ENCODE measurements around the gene NFKBIZ.
"Not testable (repeated sequence)": the region's sequence is repeated elsewhere in the genome, so short reads cannot be mapped to it uniquely, and the experiment has no call there.

Gene NFKBIZ

DNA sequence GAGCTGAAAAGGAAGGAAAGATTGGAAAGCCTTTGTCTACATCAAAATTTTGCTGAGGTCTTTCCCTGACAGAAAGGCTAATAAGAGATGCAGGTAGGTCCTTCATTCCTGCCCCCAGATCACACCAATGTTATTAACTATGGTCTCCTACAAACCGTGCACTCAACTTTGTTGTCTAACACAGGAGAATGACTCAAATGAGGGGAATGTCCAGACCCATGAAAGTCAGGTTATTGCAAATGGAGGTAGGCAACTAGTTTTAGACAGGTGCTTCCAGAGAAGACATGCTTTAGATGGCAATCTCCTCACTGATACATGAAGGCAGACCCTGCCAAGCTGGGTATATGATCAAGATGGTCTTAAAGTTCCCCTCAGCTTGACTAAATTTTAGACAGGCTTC lies 51.0 kb downstream of the NFKBIZ start:
- TF ChIP-seq, protein P1, sequence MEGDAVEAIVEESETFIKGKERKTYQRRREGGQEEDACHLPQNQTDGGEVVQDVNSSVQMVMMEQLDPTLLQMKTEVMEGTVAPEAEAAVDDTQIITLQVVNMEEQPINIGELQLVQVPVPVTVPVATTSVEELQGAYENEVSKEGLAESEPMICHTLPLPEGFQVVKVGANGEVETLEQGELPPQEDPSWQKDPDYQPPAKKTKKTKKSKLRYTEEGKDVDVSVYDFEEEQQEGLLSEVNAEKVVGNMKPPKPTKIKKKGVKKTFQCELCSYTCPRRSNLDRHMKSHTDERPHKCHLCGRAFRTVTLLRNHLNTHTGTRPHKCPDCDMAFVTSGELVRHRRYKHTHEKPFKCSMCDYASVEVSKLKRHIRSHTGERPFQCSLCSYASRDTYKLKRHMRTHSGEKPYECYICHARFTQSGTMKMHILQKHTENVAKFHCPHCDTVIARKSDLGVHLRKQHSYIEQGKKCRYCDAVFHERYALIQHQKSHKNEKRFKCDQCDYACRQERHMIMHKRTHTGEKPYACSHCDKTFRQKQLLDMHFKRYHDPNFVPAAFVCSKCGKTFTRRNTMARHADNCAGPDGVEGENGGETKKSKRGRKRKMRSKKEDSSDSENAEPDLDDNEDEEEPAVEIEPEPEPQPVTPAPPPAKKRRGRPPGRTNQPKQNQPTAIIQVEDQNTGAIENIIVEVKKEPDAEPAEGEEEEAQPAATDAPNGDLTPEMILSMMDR (IDR thresholded peaks at IDR 0.05; ENCODE audit: low read depth, low read length) = no peak
- in situ Hi-C loops (cut with HindIII; ENCODE audit: low sequenced_read_pairs) = no loop called here
- no peak overlapping the region for H3K4me3 ChIP-seq (ENCODE audit: low read depth, low read length)
- DNase-seq (ENCODE audit: low read depth, low spot score) = no peak

DNA sequence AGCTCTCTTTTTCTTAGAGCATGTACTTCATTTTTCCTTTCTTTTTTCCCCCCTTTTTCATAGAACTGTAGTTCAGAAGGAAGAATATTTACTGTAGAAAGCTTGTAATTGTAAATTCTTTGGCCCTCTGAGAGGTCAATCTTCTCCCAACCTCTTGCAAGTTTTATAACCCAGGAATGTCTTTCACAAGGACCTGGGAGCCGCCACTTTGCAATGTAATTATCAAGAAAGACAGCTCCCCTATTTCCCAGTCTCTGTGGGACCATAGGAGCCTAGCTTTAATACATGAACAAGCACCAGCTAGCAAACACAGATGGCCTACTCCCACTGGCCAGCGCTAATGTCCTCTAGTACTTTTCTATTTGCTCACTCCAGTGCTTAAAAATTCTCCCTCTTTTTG lies 51.4 kb downstream of the NFKBIZ start:
- in situ Hi-C loops (cut with HindIII; ENCODE audit: low sequenced_read_pairs) = no loop called here
- DNase-seq (ENCODE audit: low read depth, low spot score) = no peak
- H3K4me3 ChIP-seq (ENCODE audit: low read depth, low read length) = no peak overlapping the region
- TF ChIP-seq, protein P1 (IDR thresholded peaks at IDR 0.05; ENCODE audit: low read depth, low read length) = no peak

DNA sequence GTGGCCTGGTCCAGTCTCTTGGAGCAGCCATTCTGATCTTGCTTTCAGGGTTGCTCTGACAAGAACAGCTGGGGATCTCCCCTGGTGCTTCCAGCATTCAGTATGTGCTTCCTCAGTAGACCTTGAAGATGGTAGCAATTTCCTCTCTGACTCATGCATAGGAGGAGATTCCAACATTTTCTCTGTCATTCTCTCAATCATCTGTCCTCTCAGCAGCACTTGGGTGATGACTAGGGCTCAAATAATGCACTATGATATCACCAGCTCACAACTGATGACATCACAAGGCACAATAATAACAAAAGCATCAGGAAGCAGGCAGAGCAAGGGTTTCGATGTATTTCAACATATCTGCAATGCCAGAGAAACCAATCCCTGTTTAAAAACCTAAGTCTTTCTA lies 52.7 kb downstream of the NFKBIZ start:
- DNase-seq (ENCODE audit: low read depth, low spot score) = peak; percentile 93
- H3K4me3 ChIP-seq (ENCODE audit: low read depth, low read length) = no peak overlapping the region
- TF ChIP-seq, protein P1 (IDR thresholded peaks at IDR 0.05; ENCODE audit: low read depth, low read length) = no peak
- in situ Hi-C loops (cut with HindIII; ENCODE audit: low sequenced_read_pairs) = no loop called here

DNA sequence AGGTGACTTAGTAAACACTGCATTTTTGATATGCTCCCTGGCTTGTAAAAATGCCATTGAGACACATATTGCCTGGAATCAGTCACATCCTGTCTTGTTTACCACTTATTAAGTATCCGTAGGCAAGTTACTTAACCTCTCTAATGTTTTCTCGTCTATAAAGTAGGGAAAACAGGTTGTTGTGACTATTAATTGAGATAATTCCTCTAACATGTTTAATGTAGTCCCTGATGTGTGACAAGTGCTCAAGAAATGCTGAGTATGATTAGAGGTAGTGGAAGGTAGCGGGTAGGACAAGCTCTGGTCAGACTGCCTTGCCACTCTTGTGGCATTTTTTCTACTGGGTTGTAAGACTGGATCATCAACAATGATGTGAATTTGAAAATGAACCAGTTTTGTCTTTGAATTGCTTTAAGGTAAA lies 54.1 kb downstream of the NFKBIZ start:
- DNase-seq (ENCODE audit: low read depth, low spot score) = no peak
- TF ChIP-seq, protein P1 (IDR thresholded peaks at IDR 0.05; ENCODE audit: low read depth, low read length) = no peak
- in situ Hi-C loops (cut with HindIII; ENCODE audit: low sequenced_read_pairs) = no loop called here
- H3K4me3 ChIP-seq (ENCODE audit: low read depth, low read length) = no peak overlapping the region

DNA sequence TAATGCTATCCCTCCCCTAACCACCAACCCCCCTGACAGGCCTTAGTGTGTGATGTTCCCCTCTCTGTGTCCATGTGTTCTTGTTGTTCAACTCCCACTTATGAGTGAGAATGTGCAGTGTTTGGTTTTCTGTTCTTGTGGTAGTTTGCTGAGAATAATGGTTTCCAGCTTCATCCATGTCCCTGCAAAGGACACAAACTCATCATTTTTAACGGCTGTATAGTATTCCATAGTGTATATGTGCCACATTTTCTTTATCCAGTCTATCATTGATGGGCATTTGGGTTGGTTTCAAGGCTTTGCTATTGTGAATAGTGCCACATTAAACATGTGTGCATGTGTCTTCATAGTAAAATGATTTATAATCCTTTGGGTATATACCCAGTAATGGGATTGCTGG lies 56.3 kb downstream of the NFKBIZ start:
- H3K4me3 ChIP-seq (ENCODE audit: low read depth, low read length); DNase-seq (ENCODE audit: low read depth, low spot score); in situ Hi-C loops (cut with HindIII; ENCODE audit: low sequenced_read_pairs): not testable (repeated sequence)
